ENCODE results near the gene AP5M1. TPM values are rescaled to one million over a fixed set of nuclear protein-coding genes. Genes with fewer than 3 reads are reported as not detected.
"Not testable (repeated sequence)": the region's sequence is repeated elsewhere in the genome, so short reads cannot be mapped to it uniquely, and the experiment has no call there.

The AP5M1 gene
- total and polyA plus RNA-seq, 4 donors: 11.7 to 36.9 (median 23.3) TPM

GRCh38 chr14:57332475-57332874 is 63.7 kb downstream of the AP5M1 start:
- DNase-seq: not testable (repeated sequence)

GRCh38 chr14:57333726-57334125 is 65.0 kb downstream of the AP5M1 start:
- ATAC-seq (ENCODE audit: low FRiP score); intact Hi-C loops (cut with DNase I): not testable (repeated sequence)

More at GRCh38 chr14:57332475-57332874, 63.7 kb downstream of the AP5M1 start:
- H3K4me3 ChIP-seq (ENCODE audit: low read length in 2 of 2); intact Hi-C loops (cut with DNase I); H3K27ac ChIP-seq (ENCODE audit: low read depth in 1 of 2, low read length in 2 of 2); H3K9me3 ChIP-seq (ENCODE audit: control insufficient read depth, low read length); H3K4me1 ChIP-seq (ENCODE audit: control insufficient read depth in 1 of 2, insufficient read depth in 2 of 2, low read length in 2 of 2); H3K36me3 ChIP-seq (ENCODE audit: control insufficient read depth in 1 of 2, insufficient read depth in 2 of 2, low read length in 1 of 2); H3K27me3 ChIP-seq (ENCODE audit: control insufficient read depth in 1 of 2, insufficient read depth in 2 of 2, low read length in 1 of 2); ATAC-seq (ENCODE audit: low FRiP score): not testable (repeated sequence)
- WGBS, 2 donors: 89 to 95% methylated on average over 3 to 4 of the region's 4 CpGs

DNA sequence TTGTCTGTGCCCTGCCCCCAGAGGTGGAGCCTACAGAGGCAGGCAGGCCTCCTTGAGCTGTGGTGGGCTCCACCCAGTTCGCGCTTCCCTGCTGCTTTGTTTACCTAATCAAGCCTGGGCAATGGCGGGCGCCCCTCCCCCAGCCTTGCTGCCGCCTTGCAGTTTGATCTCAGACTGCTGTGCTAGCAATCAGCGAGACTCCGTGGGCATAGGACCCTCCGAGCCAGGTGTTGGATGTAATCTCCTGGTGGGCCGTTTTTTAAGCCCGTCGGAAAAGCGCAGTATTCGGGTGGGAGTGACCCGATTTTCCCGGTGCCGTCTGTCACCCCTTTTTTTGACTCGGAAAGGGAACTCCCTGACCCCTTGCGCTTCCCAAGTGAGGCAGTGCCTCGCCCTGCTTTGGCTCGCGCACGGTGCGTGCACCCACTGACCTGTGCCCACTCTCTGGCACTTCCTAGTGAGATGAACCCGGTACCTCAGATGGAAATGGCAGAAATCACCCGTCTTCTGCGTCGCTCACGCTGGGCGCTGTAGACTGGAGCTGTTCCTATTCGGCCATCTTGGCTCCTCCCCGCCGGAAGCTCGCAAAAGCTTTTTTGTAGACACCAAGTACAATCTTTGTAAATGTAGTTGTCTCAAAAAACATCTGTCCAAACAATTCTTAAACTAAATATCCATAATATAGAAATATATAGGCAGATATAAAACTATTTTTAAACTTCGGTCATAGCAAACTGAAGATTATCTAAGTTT is 75.0 kb downstream of the AP5M1 start:
- ATAC-seq (ENCODE audit: low FRiP score); intact Hi-C loops (cut with DNase I); H3K9me3 ChIP-seq (ENCODE audit: control insufficient read depth, low read length); H3K27me3 ChIP-seq (ENCODE audit: control insufficient read depth in 1 of 2, insufficient read depth in 2 of 2, low read length in 1 of 2); H3K27ac ChIP-seq (ENCODE audit: low read depth in 1 of 2, low read length in 2 of 2); DNase-seq; H3K4me3 ChIP-seq (ENCODE audit: low read length in 2 of 2); H3K4me1 ChIP-seq (ENCODE audit: control insufficient read depth in 1 of 2, insufficient read depth in 2 of 2, low read length in 2 of 2); H3K36me3 ChIP-seq (ENCODE audit: control insufficient read depth in 1 of 2, insufficient read depth in 2 of 2, low read length in 1 of 2): not testable (repeated sequence)
- WGBS, 2 donors: 68 to 71% methylated on average over 31 to 34 of the region's 34 CpGs

More at GRCh38 chr14:57333726-57334125, 65.0 kb downstream of the AP5M1 start:
- DNase-seq; H3K4me3 ChIP-seq (ENCODE audit: low read length in 2 of 2); H3K36me3 ChIP-seq (ENCODE audit: control insufficient read depth in 1 of 2, insufficient read depth in 2 of 2, low read length in 1 of 2); H3K27me3 ChIP-seq (ENCODE audit: control insufficient read depth in 1 of 2, insufficient read depth in 2 of 2, low read length in 1 of 2); H3K9me3 ChIP-seq (ENCODE audit: control insufficient read depth, low read length); H3K27ac ChIP-seq (ENCODE audit: low read depth in 1 of 2, low read length in 2 of 2); H3K4me1 ChIP-seq (ENCODE audit: control insufficient read depth in 1 of 2, insufficient read depth in 2 of 2, low read length in 2 of 2): not testable (repeated sequence)
- 90 to 91% methylated on average over 10 to 26 of the region's 31 CpGs for WGBS, 2 donors

GRCh38 chr14:57345106-57345505 is 76.3 kb downstream of the AP5M1 start:
- WGBS, 2 donors: 77 to 79% methylated on average over 9 of the region's 9 CpGs
- Histone ChIP-seq H3K9me3 (ENCODE audit: control insufficient read depth, low read length) (peaks cover 3% of the 10 kb centered on the region), H3K27me3 (ENCODE audit: control insufficient read depth in 1 of 2, insufficient read depth in 2 of 2, low read length in 1 of 2) (no peaks in the 10 kb centered on the region), H3K36me3 (ENCODE audit: control insufficient read depth in 1 of 2, insufficient read depth in 2 of 2, low read length in 1 of 2) (no peaks in the 10 kb centered on the region), H3K27ac (ENCODE audit: low read depth in 1 of 2, low read length in 2 of 2) (no peak overlapping the region), H3K4me1 (ENCODE audit: control insufficient read depth in 1 of 2, insufficient read depth in 2 of 2, low read length in 2 of 2) (no peaks in the 10 kb centered on the region), H3K4me3 (ENCODE audit: low read length in 2 of 2) (no peak overlapping the region)
- no peak for ATAC-seq (ENCODE audit: low FRiP score)
- intact Hi-C loops (cut with DNase I): no loop called here
- DNase-seq: no peak

DNA sequence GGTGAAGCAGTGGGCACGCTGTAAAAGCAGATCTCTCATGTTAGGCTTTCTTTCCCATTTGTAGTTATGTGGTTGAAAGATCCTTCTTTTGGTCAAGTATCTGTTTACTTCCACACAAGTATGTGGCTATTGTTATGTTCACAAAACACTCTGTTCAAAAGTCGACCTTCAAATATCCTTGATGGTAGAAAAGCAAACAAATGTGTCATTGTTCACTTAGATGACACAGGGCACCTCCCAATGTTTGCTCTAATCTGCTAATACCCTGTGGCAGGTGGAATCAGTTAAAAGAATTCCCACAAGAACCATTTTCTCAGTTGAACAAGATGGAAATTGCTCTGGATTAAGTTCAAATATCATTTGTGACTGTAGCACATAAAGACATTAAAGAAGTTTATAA is 78.0 kb downstream of the AP5M1 start:
- intact Hi-C loops (cut with DNase I): no loop called here
- no peak for ATAC-seq (ENCODE audit: low FRiP score)
- DNase-seq: no peak
- Histone ChIP-seq H3K4me3 (ENCODE audit: low read length in 2 of 2) (no peak overlapping the region), H3K27ac (ENCODE audit: low read depth in 1 of 2, low read length in 2 of 2) (no peak overlapping the region), H3K9me3 (ENCODE audit: control insufficient read depth, low read length) (peaks cover 3% of the 10 kb centered on the region), H3K4me1 (ENCODE audit: control insufficient read depth in 1 of 2, insufficient read depth in 2 of 2, low read length in 2 of 2) (no peaks in the 10 kb centered on the region), H3K27me3 (ENCODE audit: control insufficient read depth in 1 of 2, insufficient read depth in 2 of 2, low read length in 1 of 2) (no peaks in the 10 kb centered on the region), H3K36me3 (ENCODE audit: control insufficient read depth in 1 of 2, insufficient read depth in 2 of 2, low read length in 1 of 2) (no peaks in the 10 kb centered on the region)
- 51 to 53% methylated on average over 2 of the region's 2 CpGs for WGBS, 2 donors

Other genes with a start within 250 kb of the AP5M1 start
- gene EXOC5, start 66 bp upstream of the AP5M1 start, total RNA-seq: 10 to 100 TPM; 72.8 to 75.1 TPM
- 10 to 100 TPM; 13.7 to 21.4 TPM for gene EXOC5, start 66 bp upstream of the AP5M1 start, polyA plus RNA-seq
- 10 to 100 TPM; 16.2 to 17.0 TPM for gene NAA30, start 121.6 kb downstream of the AP5M1 start, total RNA-seq
- gene NAA30, start 121.6 kb downstream of the AP5M1 start, polyA plus RNA-seq: 1 to 10 TPM; 7.9 to 9.5 TPM
- gene CCDC198, start 224.9 kb downstream of the AP5M1 start, total RNA-seq: not detected
- gene CCDC198, start 224.9 kb downstream of the AP5M1 start, polyA plus RNA-seq: not detected